Mesothelial cell of epicardium (in vitro differentiated cells): ENCODE data around the gene FNIP2. TPM values are rescaled to one million over a fixed set of nuclear protein-coding genes. Genes with fewer than 3 reads are reported as not detected.

Source experiments
- DNase-seq, 2 experiments: peaks; one replicate each; pipeline ENCODE4 v3.0.0; 2021; ENCODE audit warnings: low spot score in 2 of 2; ENCODE audit not compliant: unreplicated experiment in 2 of 2
- H3K27ac Mint-ChIP-seq: 2 replicates; pipeline ENCODE4 v1.8.0; 2021; ENCODE audit warnings: mixed read lengths
- H3K27me3 Mint-ChIP-seq: 2 replicates; pipeline ENCODE4 v1.8.0; 2021; ENCODE audit warnings: low read depth, mixed read lengths
- H3K36me3 Mint-ChIP-seq: 2 replicates; pipeline ENCODE4 v1.8.0; 2021; ENCODE audit warnings: mixed read lengths
- H3K4me1 Mint-ChIP-seq: 2 replicates; pipeline ENCODE4 v1.8.0; 2021; ENCODE audit warnings: mixed read lengths
- H3K4me3 Mint-ChIP-seq: 2 replicates; pipeline ENCODE4 v1.8.0; 2021; ENCODE audit warnings: mild to moderate bottlenecking, moderate library complexity, mixed read lengths
- H3K9me3 Mint-ChIP-seq: 2 replicates; pipeline ENCODE4 v1.8.0; 2021; ENCODE audit warnings: mixed read lengths
- CTCF ChIP-seq: fragments of 200-600 bp; sonication (generic); IDR thresholded peaks from one replicate; pipeline ENCODE4 v1.5.0; 2021; ENCODE audit warnings: antibody characterized with exemption; ENCODE audit not compliant: unreplicated experiment
- total RNA-seq: library from RNA; stranded (reverse); gene quantifications from 3 replicates; pipeline ENCODE4 v1.2.1, GENCODE V29; 2021

The FNIP2 gene
- total RNA-seq, 1 donor from 2014 or later: 32.1 TPM

- H3K27me3 Mint-ChIP-seq: no peaks in the 10 kb centered on the region
- no peak for DNase-seq
- H3K27ac Mint-ChIP-seq: peak overlapping the region; percentile 94
- peaks cover 69% of the 10 kb centered on the region for H3K4me1 Mint-ChIP-seq
- no peaks in the 10 kb centered on the region for H3K36me3 Mint-ChIP-seq
- H3K4me3 Mint-ChIP-seq: no peak overlapping the region
- no peaks in the 10 kb centered on the region for H3K9me3 Mint-ChIP-seq
- TF ChIP-seq CTCF: no peak
Measured at GRCh38 chr4:158823461-158823873, 54.6 kb downstream of the FNIP2 start.

- peak overlapping the region; percentile 4 for H3K4me3 Mint-ChIP-seq
- H3K9me3 Mint-ChIP-seq: no peaks in the 10 kb centered on the region
- peaks cover 4% of the 10 kb centered on the region for H3K36me3 Mint-ChIP-seq
- DNase-seq: no peak
- H3K27ac Mint-ChIP-seq: peak overlapping the region; percentile 94
- H3K27me3 Mint-ChIP-seq: no peaks in the 10 kb centered on the region
- peaks cover 59% of the 10 kb centered on the region for H3K4me1 Mint-ChIP-seq
- no peak for TF ChIP-seq CTCF
Measured at GRCh38 chr4:158824425-158825274, 55.8 kb downstream of the FNIP2 start.

GRCh38 chr4:158825433-158826036 lies 56.7 kb downstream of the FNIP2 start:
- Mint-ChIP-seq H3K36me3 (peaks cover 10% of the 10 kb centered on the region), H3K9me3 (no peaks in the 10 kb centered on the region), H3K27ac (peak overlapping the region; percentile 94), H3K27me3 (no peaks in the 10 kb centered on the region), H3K4me3 (no peak overlapping the region), H3K4me1 (peaks cover 50% of the 10 kb centered on the region)
- no peak for DNase-seq
- no peak for TF ChIP-seq CTCF

- TF ChIP-seq CTCF: no peak
- no peak for DNase-seq
- Mint-ChIP-seq H3K36me3 (peaks cover 15% of the 10 kb centered on the region), H3K4me3 (no peak overlapping the region), H3K9me3 (no peaks in the 10 kb centered on the region), H3K27ac (peak overlapping the region; percentile 94), H3K4me1 (peaks cover 48% of the 10 kb centered on the region), H3K27me3 (no peaks in the 10 kb centered on the region)
Measured at GRCh38 chr4:158826057-158826456, 57.2 kb downstream of the FNIP2 start.

- Mint-ChIP-seq H3K4me3 (no peak overlapping the region), H3K36me3 (peaks cover 16% of the 10 kb centered on the region), H3K27me3 (no peaks in the 10 kb centered on the region), H3K9me3 (no peaks in the 10 kb centered on the region), H3K4me1 (peaks cover 44% of the 10 kb centered on the region), H3K27ac (peak overlapping the region; percentile 94)
- DNase-seq: no peak
- no peak for TF ChIP-seq CTCF
Measured at GRCh38 chr4:158826882-158827281, 58.1 kb downstream of the FNIP2 start.
